Stimulated activated CD8-positive, alpha-beta memory T cell treated with anti-CD3 and anti-CD28 coated beads, Interleukin-15, amount 100 ng/mL, for 1 hour (primary cell): ENCODE results near the gene UGT1A4.

ENCODE experiments used
- DNase-seq: peaks from one replicate; pipeline ENCODE4 v3.0.0-alpha.2; 2020; ENCODE audit warnings: low read depth

The UGT1A4 gene

DNA sequence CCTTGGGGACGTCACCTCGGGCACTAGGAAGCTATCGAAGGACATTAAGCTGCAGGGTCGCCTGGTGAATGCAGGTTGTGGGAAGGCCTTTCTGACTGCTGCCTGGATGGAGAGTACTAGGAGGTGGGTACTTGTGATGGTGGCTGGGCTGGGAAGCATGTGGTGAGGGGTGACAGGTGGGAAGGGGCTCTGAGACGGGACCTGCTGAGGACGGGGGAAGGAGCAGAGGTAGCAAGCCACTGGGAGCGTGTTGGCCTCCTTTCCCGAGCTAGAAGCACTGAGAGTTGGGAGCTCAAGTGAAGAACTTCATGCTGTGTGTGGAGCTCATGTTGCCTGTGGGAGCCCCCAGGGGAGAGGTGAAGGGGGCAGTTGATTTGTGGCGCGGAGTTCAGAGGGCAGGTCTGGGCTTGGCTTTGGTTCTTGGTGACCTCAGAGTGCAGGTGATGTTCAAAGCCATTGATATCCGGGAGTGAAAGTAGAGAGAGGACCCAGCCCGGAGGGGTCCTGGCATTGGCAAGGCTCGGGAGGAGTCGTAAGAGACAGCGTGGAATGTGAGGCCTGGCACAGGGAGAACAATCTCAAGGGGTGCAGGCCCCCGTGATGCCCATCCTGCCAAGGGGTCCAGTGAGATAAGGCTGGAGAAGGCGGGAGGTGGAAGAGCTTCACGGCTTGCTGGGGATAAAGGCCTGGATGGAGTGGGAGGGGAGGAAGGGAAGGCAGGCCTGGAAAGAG, 72.8 kb downstream of the UGT1A4 start:
- no peak for DNase-seq

DNA sequence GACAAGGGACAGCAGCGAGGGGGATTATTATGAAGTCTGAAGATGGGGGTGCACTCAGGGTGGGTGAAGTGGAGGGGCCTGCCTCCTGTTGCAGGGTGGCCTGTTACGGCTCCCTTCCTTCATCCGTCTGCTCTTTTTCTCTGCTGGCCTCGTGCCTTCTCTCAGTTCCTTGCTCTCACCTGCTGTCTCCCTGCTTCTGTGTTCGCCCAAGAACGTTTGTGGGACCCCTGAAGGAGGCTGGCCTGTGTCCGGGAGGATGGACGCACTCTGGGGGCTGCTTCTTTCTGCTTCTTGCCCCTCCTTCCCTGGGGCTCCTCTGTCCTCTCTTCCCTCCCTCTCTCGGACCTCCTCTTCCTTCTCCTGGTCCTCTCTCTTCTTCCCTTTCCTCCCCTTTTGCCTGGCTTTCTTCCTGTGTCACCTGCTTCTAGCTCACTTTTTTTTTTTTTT, 73.4 kb downstream of the UGT1A4 start:
- no peak for DNase-seq

DNA sequence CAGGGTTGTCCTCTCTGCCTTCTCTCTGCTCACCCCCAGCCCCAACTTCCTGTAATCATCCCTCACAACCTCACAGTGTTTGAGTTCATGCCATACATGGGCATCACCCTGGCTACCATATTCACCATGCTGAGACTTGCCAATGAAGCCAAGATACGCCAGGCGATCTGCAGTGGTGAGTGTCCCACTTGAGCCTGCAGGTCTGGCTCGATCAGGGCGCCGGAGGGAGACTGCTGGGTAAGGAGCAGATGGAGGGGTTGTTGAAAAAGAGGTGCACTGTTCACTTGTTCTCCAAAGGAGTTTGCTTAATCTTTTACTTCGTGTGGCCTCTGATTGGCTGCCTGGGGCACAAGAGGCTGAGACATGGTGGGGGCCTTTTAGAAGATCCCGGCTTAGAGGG, 74.2 kb downstream of the UGT1A4 start:
- no peak for DNase-seq

DNA sequence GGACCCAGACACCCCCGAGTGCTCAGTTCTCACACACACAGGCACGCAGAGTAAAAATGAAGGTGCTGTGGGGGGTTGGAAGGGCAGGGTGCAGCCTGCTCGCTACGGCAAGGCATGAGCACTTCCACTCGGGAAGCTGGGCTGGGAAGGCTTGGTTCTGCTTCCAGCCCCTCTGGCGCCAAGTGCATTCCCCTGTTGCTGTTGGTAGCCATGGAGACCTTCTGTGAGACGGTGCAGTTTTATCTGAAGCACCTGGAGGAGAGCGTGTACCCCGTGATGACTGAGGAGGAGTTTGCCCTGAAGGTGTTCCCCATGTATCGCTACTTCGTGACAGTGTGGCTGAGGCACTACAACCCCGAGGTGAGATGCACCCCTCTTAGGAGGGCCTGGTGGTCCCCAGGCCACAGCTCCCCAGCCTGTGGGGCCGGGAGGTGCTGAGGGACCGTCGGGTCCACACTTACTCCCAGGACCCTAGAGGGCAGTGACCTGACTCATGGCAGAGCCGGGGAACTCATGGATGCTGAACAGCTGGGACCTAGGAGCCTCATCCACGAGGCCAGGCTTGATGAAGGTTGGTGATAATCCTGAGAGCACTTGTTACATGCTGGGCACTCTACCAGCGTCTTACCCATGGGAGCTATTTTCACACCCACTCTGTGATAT, 75.1 kb downstream of the UGT1A4 start:
- no peak for DNase-seq

DNA sequence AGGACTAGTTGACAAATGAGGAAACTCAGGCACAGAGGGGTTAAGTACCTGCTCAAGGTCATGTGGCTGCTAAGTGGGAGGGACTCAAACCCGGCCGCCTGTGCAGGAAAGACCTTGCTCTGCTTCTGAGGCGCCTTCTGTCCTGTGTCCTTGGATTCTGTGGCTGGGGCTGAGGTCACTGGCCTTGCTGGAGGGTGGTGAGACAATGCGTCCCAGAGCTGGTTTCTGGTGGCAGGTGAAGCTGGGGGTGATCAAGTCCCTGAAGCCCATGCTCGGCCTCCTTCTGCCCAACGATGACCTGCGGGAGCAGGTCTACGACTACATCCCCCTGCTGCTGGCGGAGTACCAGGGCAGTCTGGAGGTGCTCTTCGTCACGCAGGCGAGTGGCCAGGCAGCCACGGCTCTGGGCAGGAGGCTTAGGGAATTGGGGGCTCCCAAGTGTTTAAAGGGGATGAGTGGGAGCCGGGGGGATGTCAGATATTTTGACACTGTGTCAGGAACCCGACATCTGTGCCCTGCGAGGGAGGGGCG, 75.7 kb downstream of the UGT1A4 start:
- DNase-seq = no peak

DNA sequence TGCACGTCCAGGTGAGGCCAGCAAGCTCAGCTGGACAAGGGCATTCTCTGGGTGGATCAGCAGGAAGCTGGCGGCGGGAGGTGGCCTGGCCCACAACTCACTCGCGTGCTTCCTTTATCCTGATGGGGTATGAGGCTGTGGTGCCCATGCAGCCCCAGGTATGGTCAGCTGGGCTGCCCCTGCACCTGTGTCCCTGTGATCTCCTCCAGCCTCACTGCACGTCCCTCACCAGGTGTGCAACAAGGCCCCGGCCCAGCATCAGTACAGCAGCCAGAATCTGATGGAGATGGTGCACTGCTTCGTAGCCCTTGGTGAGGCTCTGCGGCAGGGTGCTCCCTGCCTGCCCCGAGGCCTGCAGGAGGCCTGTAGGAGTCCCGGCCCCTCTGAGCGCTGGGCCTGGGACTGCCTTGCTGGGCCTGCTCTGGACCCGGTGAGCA, 77.2 kb downstream of the UGT1A4 start:
- no peak for DNase-seq

DNA sequence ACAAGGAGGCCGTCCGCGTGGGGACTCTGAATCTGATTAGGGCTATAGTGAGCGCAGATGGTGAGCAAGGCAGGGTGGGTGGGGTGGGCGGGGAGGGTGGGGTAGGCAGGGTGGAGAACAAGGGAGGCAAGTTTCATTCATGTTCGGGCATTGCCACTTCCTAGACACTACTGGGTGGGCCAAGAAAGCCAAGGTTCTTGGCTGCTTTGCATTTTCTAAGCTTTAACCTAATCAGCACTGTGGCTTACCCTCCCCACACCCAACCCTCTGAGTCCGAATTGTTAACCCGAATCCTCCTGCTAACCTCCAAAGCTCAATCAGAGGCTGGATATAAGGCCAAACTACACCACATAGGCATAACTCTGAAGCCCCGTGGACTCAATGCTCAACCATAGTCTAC, 77.7 kb downstream of the UGT1A4 start:
- DNase-seq = no peak

DNA sequence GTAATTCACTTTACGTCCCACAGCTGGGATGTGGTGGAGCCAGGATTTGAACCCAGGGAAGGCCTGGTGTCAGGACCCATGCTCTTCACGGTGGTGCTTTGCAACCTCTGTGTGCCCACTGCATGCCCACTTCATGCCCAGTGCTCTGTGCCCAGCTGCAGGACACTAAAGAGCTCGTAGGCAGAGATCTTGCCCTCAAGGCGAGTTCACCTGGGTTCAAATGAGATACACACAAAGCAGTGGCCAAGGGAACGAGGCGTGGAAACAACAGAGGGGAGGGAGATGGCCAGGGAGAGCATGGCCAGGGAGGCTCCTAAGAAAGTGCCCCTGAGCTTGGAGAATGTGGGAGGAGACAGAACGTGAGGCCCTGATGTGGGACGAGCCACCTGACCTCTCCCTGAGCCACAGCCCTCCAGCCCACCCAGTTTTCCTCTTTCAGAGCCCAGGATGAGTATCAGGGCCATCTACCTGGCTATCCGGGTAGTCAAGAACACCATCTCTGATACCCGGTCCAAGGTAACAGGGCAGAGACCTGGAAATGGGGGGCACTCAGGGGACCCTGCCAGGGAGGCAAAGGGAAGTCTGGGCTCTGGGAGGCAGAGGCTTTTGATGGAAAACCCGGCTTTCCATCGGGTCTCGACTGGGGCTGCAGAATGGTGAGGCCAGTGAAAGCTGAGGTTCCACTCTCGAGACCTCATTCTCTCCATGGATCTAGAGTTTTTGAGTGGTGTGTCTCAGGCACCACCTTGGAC, 80.0 kb downstream of the UGT1A4 start:
- no peak for DNase-seq

DNA sequence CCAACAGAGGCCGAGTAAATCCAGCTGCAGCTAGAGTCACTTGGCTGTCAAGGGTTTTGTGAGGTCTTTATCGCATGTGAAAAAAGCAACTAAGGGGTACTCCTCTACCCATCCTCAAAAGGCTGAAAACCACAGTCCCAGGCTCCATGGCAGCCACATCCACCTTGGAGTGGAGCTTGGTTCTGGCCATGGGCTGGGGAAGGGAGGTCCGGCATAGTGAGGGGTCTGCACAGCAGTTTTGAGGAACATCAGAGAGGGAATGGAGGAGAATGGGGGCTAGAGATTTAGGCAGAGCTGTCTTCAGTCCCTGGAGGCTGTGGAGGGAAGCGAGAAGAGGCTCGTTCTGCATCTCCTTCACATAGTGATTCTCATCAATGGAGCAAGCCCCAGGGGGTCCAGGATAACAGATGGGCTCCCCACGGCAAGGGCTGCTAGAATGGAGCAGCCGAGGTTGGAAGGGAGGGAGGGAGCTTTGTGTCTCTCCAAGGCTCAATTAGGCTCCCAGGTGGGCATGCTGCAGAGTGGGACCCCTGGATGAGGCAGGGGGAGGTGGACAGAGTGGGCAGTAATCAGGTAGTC, 80.6 kb downstream of the UGT1A4 start:
- DNase-seq = no peak

DNA sequence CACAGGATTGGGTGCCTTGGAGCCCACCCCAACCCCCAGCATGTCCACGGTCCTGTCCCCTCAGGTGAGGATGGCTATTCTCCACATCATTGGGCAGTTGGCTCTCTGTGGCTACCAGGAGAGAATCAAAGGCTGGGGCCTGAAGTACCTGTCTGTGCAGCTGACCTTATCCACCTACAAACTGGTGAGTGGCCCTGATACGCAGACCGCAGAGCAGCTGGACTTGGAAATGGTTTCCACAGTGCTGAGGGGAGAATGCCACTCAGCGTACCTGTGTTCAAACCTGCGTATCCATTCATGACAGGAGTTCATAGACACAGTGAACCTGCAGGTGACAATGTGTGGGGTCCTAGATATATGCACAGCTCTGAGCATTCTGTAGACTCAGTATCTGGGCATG, 81.2 kb downstream of the UGT1A4 start:
- no peak for DNase-seq

DNA sequence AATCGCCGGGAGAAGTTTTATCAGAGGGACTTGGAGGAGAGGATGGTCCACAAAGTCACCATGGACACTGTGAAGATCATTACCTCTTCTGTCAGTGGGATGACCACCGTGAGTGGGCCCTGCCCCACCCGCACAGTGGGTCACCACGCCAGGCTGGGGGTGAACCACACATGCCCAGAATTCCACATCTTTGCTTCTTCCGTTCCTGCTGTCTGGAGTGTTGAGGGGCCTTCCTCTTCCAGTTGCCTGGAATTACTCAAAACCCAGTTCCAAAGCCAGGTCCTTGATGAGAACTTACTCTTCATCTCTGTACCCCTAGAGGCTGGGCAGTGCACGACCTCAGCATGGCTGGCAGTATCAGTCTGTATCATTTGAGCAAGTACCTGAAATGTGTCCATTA, 81.7 kb downstream of the UGT1A4 start:
- no peak for DNase-seq

DNA sequence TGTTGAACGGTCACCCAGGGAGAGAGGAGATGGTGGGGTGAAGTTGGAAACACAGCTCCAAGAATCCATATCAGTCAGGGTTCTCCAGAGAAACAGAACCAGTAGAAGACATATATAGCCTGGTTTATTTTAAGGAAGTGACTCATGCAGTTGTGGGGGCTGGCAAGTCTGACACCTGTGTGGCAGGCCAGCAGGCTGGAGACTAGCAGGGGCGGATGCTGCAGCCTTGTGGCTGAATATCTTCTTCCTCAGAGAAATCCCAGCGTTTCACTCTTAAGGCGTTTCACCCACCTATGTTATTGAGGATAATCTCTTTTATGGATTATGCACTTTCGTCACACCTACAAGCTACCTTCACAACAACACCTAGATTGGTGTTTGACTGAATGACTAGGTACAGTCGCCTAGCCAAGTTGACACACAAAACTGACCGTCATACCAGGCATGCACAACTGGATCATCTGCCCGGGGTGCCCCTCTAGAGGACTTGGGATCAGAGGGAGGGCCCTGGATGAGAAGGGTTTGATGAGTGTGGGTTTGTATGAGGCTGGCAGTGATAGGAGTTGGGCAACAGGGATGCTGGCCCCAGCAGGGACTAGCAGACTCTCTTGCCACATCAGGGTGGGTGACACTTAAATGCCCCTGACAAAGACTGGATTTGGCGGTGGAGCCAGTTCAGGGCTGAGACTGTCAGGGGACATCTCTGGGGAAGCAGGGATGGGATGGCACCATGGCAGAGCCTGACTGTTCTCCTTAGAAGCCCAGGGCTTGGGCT, 83.0 kb downstream of the UGT1A4 start:
- DNase-seq = no peak

DNA sequence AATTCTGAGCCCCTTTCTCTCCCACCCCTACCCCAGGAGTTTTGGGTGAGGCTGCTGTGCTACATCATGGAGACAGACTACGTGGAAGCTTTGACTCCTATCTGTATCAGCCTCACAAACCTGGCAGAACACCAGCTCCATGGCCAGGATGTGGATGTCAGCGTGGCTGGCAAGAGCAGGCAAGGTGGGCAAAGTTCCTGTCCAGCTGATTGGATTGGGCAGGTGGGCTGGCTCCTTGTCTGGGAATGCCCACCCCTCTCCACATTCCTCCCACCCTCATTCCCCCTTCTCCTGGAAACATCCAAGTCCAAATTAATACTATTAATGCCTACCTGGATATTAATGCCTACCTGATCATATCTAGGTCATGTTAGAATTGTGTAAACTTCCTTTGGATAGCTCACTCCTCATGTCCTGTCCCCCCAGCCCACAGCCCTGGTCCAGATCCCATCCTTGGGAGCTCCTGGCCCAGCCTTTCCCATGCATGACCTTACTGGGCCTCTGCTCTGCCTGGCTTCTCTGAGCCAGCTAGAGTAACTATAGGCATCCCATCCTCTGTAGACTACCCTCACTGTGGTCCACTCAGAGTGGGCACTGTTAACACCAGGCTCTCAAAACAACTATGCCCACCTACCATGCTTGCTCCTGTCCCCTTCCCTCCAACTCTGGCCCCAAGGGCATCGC, 83.7 kb downstream of the UGT1A4 start:
- DNase-seq = no peak

DNA sequence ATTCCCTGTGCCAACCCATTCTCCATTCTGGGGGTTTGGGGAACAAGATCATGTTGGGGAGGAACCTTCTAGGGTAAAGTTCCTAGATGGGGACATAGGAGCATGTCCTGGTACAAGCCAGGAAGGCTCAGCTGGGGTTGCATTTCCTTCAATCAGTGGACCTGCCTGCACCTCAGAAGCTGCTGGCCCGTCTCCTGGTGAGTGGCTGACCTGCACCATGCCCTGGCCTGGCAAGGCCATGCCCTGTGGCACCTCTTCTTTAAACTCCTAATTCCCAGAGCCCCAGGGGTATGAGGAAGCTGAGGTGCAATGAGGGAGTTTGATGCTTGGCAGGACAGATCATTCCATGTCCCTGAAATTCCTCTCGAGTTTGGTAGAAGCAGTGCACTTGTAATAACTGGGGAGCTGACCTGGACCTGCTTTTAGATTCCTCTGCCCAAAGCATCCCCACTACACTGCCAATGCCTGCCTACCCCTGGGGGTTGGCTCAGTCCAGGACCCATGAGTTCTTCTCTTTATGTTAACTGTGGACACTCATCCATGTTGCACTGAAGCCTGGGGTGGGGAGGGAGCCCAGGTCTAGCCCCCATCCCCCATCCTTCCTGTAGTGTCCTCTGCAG, 84.9 kb downstream of the UGT1A4 start:
- DNase-seq = no peak

DNA sequence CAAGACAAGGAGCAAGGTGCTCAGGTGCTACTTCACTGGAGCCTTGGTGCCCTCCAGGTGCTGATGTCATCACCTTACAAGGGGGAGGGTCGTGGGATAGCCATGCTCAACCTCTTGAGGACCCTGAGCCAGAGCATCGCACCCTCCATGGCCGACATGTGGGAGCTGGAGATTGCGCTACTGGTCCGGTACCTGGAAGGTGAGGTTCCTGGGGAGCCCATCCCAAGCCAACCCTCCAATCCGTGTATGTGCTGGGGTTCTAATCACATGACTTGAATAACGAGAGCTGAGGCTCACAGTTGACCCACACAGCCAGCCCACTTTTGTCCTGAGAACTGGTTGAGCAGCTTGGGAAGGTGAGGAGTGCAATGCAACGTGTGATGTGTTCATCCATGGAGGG, 85.5 kb downstream of the UGT1A4 start:
- no peak for DNase-seq

DNA sequence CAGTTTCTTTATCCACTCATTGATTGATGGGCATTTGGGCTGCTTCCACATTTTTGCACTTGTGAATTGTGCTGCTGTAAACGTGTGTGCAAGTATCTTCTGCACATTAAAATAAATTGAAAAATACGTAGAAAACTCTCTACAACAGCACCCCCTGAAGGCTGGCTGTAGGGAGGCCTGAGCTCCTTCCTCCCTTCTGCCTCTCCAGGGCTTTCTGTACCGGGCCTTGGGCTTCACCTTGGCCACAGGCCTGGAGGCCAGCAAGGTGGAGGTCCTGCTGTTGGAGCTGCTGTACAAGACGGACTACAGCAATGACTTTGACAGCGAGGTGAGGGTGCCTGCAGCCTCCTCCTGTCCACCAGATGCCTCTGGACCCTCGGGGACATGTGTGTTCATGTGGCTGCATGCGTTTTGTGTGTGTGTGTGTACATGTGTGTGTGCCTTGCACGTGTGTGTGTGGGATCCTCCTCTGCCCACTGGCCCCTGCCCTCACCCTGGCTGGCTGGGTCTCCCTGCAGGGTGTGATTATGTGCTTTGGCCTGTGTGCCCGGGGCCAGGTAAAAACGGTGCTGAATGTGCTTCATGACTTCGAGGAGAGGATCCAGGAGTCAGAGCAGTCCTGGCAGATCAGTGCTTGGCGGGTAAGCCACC, 88.8 kb downstream of the UGT1A4 start:
- no peak for DNase-seq

DNA sequence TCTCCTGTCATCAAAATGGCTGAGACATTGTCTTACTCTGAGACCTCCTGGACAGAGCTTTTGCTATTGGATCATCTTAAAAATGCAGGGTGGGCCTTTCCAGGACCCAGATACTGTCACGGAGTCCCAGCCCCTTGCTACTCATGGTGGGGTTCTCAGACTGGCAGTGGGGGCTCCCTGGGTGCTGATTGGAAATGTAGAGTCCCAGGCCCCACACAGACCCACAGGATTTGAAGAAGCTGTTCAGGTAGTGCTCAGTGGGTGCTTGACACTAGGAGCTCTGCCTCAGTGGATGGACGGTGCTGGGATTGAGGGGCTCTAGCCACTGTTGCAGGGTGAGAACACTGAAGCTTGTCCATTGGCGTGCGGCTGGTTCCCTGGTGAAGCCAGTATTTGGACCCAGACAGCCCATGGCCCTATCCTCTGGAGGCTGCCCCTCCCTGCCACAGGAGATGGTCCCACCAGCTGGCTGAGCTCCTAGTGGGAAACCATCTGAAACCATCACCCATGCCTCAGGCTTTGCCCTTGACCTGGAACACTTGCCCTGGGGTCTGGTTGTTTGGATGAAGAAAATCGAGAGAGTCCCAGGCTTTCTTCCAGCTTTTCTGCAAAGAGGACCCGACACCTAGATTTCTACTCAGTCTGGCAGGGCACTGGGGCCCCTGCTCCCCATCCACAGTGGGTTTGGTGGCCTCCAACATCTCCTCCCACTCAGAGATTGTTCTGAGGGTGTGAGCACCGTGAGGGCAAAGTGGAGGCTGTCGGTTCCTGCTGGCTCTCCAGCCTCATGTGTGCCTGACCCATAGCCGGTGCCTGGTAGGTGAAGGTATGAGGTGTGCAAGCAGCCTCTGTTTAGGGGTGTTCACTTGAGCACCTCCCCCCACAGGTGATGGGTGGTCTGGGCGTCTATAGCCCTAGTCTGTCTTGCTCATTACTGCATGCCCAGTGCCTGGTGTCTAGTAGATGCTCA, 89.7 kb downstream of the UGT1A4 start:
- no peak for DNase-seq

DNA sequence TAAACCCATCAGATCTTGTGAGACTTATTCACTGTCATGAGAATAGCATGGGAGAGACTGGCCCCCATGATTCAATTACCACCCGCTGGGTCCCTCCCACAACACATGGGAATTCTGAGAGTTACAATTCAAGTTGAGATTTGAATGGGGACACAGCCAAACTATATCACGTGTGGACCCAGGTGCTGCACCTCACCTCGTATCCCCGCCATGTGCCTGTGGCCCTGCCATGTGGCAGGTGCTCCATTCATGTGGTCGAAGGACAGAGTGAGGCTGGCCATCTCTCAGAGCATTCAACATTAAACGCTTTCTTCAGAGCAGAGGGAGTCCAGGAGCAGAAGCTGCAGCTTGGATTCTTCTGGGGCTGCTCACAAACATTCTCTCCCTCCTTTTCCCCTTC, 91.8 kb downstream of the UGT1A4 start:
- DNase-seq = no peak

DNA sequence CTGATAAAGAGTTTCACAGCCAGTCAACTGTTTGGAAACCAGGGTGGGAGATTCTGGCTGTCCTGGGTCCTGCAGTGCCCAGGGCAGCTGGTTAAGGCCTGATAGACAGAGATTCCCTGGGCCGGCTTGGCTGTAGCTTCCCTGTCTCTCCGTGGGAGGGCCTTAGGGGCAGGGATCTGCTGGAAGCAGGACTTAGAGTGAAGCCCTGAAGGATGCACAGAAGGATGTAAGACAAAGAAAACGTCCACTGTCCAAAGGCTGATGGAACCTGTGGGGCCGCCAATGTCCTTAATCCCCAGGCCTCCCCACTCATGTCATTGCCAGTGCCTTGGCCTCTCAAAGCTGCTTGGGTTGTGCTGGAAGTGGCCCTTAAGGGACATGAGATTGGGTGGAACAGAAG, 92.6 kb downstream of the UGT1A4 start:
- DNase-seq = no peak
